Fibroblast of upper back skin (primary cell): ENCODE measurements around the gene NEDD4L.
"Not testable (repeated sequence)": the region's sequence is repeated elsewhere in the genome, so short reads cannot be mapped to it uniquely, and the experiment has no call there.

Source experiments
- DNase-seq: peaks from one replicate; pipeline ENCODE4 v3.0.0-alpha.2; 2013

NEDD4L gene

DNA sequence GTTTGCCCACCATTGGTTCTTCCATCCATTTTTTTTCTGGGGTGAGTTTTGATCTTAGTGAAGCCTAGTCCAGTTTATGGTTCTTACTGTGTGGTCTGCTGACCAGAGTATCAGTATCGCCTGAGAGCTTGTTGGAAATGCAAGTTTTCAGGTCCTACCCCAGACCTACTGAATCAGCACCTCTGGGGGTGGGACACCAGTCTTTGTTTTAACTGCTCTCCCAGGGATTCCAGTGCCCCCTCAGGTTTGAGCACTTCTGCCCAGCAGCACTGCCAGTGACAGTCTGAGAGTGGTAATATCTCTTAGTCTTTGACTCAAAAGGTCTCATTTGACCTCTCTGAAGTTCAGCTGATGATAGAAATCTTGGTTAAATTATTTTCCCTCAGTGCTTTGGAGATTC, 315.6 kb downstream of the NEDD4L start:
- DNase-seq, result no peak

GRCh38 chr18:58360324-58360723, 316.3 kb downstream of the NEDD4L start:
- DNase-seq, result no peak

GRCh38 chr18:58361212-58361611, 317.2 kb downstream of the NEDD4L start:
- DNase-seq, result no peak

DNA sequence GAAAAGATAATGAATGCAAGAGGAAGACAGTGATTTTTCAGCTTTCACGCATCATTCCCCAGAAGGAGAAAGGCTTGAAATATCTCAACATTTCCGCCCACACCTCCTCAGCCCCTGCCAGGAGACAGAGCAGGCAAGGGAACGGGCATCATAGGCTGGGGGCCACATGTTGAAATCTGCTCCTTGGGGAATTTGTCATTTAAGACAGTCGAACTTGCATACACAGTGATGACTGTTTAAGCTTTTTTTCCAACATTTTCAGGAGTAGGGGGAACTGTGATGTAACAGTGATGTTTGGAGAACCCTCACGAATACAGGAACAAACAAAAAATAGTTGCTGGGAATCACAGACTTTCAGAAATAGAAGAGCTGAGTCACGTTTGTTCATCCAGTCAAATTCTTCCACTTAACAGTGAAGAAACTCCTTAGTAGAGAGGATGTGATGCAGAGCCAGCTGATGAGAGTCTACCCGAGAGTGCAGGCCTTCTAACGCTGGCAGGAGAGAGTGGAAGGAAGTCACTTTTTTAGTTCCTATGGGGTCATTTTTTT, 318.1 kb downstream of the NEDD4L start:
- peak; percentile 84 for DNase-seq

GRCh38 chr18:58362829-58363271, 318.8 kb downstream of the NEDD4L start:
- DNase-seq, result no peak

DNA sequence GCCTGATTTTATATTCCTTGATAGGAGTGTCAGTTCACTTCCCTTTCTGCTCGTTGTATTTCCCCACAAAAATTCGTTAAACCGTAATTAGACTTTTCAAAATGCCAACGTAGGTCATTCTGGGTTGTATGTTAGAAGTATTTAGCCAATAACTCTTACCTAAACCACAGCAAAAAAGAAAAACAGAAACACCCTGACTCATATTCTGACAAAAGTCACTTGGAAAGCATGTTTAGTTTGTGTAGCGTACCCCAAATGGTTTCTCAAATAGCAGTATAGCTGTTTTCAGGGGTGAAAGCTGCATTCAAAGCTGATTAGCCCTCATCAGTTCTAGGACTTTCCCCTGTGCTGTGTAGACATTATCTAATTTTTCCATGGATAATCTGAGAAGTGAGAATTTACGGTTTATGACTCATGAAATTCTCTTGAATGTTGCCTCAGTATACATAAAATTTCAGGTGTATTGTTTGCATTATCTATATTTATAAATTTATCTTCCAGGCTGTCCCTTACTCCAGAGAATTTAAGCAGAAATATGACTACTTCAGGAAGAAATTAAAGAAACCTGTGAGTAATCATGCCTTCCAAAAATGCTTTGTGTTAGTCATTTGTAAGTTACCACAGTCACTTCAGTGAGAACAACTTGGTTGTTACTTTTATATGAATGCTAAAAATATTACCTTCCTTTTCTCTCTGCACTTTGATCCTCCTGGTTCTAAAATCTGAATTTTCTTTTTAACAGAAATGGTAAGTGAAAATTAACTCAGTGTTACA, 319.9 kb downstream of the NEDD4L start:
- peak; percentile 53 for DNase-seq

GRCh38 chr18:58364876-58365528, 321.0 kb downstream of the NEDD4L start:
- DNase-seq, result peak; percentile 64

GRCh38 chr18:58367425-58368140, 323.6 kb downstream of the NEDD4L start:
- no peak for DNase-seq

GRCh38 chr18:58369616-58370015, 325.6 kb downstream of the NEDD4L start:
- DNase-seq, result no peak

- DNase-seq, result no peak
Measured at GRCh38 chr18:58370038-58370580, 326.1 kb downstream of the NEDD4L start.

DNA sequence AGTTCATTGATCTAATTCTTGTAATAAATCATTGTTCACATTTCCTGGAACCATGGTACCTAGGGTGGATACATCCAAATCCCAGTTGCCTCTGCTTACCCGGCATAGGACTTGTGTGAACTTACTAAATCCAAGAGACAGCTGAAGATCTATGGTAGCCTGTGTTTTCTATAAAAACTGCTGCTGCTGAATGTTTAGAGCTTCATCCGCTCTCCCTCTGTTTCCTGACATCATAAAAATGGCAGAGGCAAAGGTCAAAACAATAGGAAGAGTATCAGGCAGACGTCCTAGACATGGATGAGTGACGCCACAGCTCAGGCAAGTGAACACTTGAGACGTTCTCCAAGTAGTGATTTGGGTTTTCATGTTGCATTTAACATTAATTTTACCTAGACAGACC, 326.6 kb downstream of the NEDD4L start:
- no peak for DNase-seq

DNA sequence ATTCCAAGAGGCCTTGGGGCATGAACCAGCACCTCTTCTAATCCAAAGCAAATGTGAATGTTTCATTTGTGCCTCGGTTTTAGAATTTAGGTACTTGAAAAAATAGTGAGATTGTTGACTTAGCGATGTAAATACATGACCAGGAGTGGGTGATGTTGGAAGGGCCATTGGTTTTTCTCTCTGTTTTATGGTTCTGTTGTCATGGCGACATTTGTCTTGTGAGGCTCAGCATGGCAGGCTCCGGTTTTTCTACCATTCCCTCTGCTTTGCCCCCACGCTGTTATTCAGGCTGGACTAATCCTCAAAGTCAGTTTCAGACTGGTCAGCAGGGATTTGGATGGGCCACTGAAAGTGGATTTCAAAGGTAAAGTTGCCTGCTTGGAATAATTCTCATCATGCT, 329.5 kb downstream of the NEDD4L start:
- DNase-seq, result no peak

- no peak for DNase-seq
Measured at GRCh38 chr18:58375051-58375450, 331.0 kb downstream of the NEDD4L start.

DNA sequence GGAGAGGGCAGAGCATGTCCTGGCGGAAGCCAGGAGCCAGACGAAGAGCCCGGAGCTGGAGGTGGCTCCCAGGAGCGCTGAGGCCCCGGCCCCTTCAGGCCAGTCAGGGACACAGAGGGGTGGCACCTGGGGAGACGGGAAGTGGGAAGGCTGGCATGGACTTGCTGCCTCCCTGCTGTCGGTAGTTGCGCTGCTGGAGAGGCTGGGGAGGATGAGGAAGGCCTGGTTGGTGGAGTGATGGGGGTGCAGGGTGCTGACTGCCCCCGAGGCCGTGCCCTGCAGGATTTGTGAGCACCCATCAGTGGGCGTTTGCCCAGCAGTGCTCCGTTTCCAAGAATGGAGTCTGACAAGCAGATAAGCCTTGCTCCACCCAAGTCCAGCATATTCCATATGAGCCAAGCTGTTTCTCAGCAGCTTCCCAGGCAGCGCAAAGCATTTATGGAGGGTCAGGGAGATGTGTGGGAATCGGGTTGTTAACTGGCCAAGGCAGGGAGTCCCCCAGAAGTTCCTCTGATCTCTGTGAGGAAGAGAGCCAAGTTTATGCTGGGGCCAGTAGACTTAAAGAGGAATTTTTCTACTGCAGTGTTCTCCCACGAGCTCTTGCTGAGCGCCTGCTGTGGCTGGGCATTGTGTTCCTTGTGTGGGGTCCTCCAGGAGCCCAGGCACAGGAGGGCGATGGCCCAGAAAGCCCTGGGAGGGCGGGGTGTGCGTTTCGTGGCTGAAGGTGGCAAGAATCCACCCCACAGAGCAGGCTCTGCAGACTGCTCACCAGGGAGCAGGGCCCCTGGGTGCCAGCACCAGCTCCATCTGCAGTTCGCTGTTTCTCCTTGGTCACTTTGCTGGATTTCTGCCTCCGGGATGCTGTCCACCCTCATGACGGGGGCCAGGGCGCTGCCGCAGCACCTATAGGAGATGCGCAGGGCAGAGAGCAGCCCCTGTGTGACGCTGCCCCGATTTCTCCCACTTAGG, 334.7 kb downstream of the NEDD4L start:
- no peak for DNase-seq

GRCh38 chr18:58379443-58379842, 335.4 kb downstream of the NEDD4L start:
- DNase-seq, result no peak

GRCh38 chr18:58380113-58380512, 336.1 kb downstream of the NEDD4L start:
- not testable (repeated sequence) for DNase-seq

DNA sequence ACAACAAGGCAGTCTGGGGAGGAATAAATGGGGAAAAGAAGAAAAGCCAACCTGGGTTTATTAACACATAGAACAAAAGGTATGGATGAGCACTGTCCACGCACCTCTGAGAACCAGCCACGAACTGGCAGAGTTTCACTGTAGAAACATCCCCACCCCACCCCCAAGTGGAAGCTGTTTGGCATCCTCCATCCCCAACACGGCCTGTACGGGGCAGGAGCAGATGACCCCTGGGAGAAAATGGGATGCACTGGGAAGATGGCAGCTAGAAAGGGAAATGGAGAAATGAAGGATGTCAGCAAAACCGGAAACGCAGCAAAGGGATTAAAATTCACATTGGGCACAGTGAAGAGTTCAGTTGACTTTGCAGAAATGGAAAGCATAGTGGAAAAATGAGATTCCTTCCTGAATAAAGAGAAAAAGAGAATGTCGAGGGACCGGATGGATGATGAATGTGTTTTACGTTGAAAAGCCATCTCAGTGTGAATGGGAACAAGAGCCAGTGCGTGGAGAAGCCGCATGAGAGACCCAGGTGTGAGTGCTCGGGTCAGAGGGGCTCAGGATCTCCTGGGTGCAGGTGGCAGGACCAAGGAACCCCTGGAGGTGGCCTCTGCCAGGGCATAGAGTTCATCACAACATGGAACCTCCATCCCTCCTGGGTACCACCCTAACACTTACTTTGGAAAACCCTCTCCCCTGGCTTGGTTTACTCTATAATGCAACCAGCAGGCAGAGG, 337.8 kb downstream of the NEDD4L start:
- DNase-seq, result no peak

- DNase-seq, result no peak
Measured at GRCh38 chr18:58382446-58382845, 338.4 kb downstream of the NEDD4L start.

GRCh38 chr18:58385472-58385871, 341.4 kb downstream of the NEDD4L start:
- DNase-seq, result no peak

GRCh38 chr18:58386780-58387179, 342.8 kb downstream of the NEDD4L start:
- no peak for DNase-seq

GRCh38 chr18:58387716-58388115, 343.7 kb downstream of the NEDD4L start:
- DNase-seq, result no peak
